H9 (cell line): ENCODE results near the gene PLEKHG5. TPM values are rescaled to one million over a fixed set of nuclear protein-coding genes. Genes with fewer than 3 reads are reported as not detected.

Source experiments
- DNase-seq: peaks from one replicate; pipeline ENCODE4 v3.0.0-alpha.2; 2017
- H2AFZ ChIP-seq: one replicate; pipeline ENCODE4 v1.6.1; 2013; ENCODE audit warnings: mild to moderate bottlenecking, low read length, control low read depth, moderate library complexity
- H2AK5ac ChIP-seq: 2 replicates; pipeline ENCODE4 v1.6.1; 2013; ENCODE audit warnings: low read length, control low read depth, mixed read lengths; ENCODE audit not compliant: insufficient read length
- H2BK120ac ChIP-seq: one replicate; pipeline ENCODE4 v1.6.1; 2013; ENCODE audit warnings: low read depth, mild to moderate bottlenecking, low read length, control low read depth, inconsistent platforms; ENCODE audit not compliant: poor library complexity, severe bottlenecking
- H2BK12ac ChIP-seq: 2 replicates; pipeline ENCODE4 v1.6.1; 2013; ENCODE audit warnings: low read length, control low read depth, mixed read lengths, low read depth; ENCODE audit not compliant: insufficient read length
- H2BK15ac ChIP-seq: 2 replicates; pipeline ENCODE4 v1.6.1; 2013; ENCODE audit warnings: low read depth, low read length, control low read depth
- H2BK20ac ChIP-seq: one replicate; pipeline ENCODE4 v1.6.1; 2013; ENCODE audit warnings: low read depth, mild to moderate bottlenecking, low read length, control low read depth, inconsistent platforms; ENCODE audit not compliant: poor library complexity, severe bottlenecking
- H2BK5ac ChIP-seq: 2 replicates; pipeline ENCODE4 v1.6.1; 2013; ENCODE audit warnings: low read length, control low read depth, mixed read lengths; ENCODE audit not compliant: insufficient read length
- H3K14ac ChIP-seq: 2 replicates; pipeline ENCODE4 v1.6.1; 2013; ENCODE audit warnings: low read length, control low read depth; ENCODE audit not compliant: insufficient read depth
- H3K18ac ChIP-seq: 2 replicates; pipeline ENCODE4 v1.6.1; 2013; ENCODE audit warnings: low read depth, mild to moderate bottlenecking, mixed read lengths, low read length, control low read depth; ENCODE audit not compliant: insufficient read length
- H3K23ac ChIP-seq: 2 replicates; pipeline ENCODE4 v1.6.1; 2013; ENCODE audit warnings: low read length, control low read depth, mixed read lengths, low read depth; ENCODE audit not compliant: insufficient read length
- H3K23me2 ChIP-seq: 2 replicates; pipeline ENCODE4 v1.6.1; 2013; ENCODE audit warnings: low read depth, mild to moderate bottlenecking, mixed read lengths, low read length, control low read depth; ENCODE audit not compliant: insufficient read length, poor library complexity, severe bottlenecking
- H3K27ac ChIP-seq: 2 replicates; pipeline ENCODE4 v1.5.1; 2013; ENCODE audit warnings: low read length, control low read depth, mixed read lengths, low read depth; ENCODE audit not compliant: insufficient read length
- H3K27me3 ChIP-seq: 2 replicates; pipeline ENCODE4 v1.6.1; 2013; ENCODE audit warnings: low read length, control low read depth, inconsistent platforms; ENCODE audit not compliant: insufficient read depth
- H3K4ac ChIP-seq: 2 replicates; pipeline ENCODE4 v1.6.1; 2013; ENCODE audit warnings: low read depth, mild to moderate bottlenecking, control low read depth, inconsistent platforms, low read length, moderate library complexity
- H3K4me1 ChIP-seq: 2 replicates; pipeline ENCODE4 v1.6.1; 2013; ENCODE audit warnings: low read length, control low read depth, inconsistent platforms; ENCODE audit not compliant: insufficient read depth
- H3K4me2 ChIP-seq: 2 replicates; pipeline ENCODE4 v1.6.1; 2013; ENCODE audit warnings: low read length, control low read depth, mixed read lengths; ENCODE audit not compliant: insufficient read length, insufficient read depth
- H3K56ac ChIP-seq: 2 replicates; pipeline ENCODE4 v1.6.1; 2013; ENCODE audit warnings: low read depth, mild to moderate bottlenecking, mixed read lengths, low read length, control low read depth; ENCODE audit not compliant: insufficient read length
- H3K79me1 ChIP-seq: 2 replicates; pipeline ENCODE4 v1.6.1; 2013; ENCODE audit warnings: low read depth, mild to moderate bottlenecking, moderate library complexity, low read length, control low read depth, inconsistent platforms; ENCODE audit not compliant: insufficient read depth, poor library complexity, severe bottlenecking
- H3K79me2 ChIP-seq: 2 replicates; pipeline ENCODE4 v1.6.1; 2013; ENCODE audit warnings: low read length, control low read depth, inconsistent platforms; ENCODE audit not compliant: insufficient read depth
- H3K9ac ChIP-seq: 2 replicates; pipeline ENCODE4 v1.6.1; 2013; ENCODE audit warnings: low read length, control low read depth, mixed read lengths; ENCODE audit not compliant: insufficient read length; ENCODE audit errors: extremely low read depth
- H3K9me3 ChIP-seq: one replicate; pipeline ENCODE4 v1.6.1; 2013; ENCODE audit warnings: low read depth, low read length, inconsistent platforms; ENCODE audit not compliant: control insufficient read depth
- H3T11ph ChIP-seq: one replicate; pipeline ENCODE4 v1.6.1; 2013; ENCODE audit warnings: mild to moderate bottlenecking, low read length, control low read depth, inconsistent platforms
- H4K20me1 ChIP-seq: one replicate; pipeline ENCODE4 v1.6.1; 2013; ENCODE audit not compliant: control insufficient read depth, insufficient read length, insufficient read depth
- H4K5ac ChIP-seq: 2 replicates; pipeline ENCODE4 v1.6.1; 2013; ENCODE audit warnings: low read depth, mild to moderate bottlenecking, mixed read lengths, low read length, control low read depth; ENCODE audit not compliant: insufficient read length
- H4K8ac ChIP-seq: replicated peaks from 2 replicates; pipeline ENCODE4 v1.6.1; 2013; ENCODE audit warnings: low read length, control low read depth, mixed read lengths, low read depth; ENCODE audit not compliant: insufficient read length
- H4K91ac ChIP-seq: 2 replicates; pipeline ENCODE4 v1.6.1; 2013; ENCODE audit warnings: low read depth, mild to moderate bottlenecking, moderate library complexity, mixed read lengths, low read length, control low read depth; ENCODE audit not compliant: insufficient read length
- H3K27ac Mint-ChIP-seq, 3 experiments: 2 replicates in 2 of 3; 3 replicates in 1 of 3; pipeline ENCODE4 v1.8.0; 2020 to 2021; ENCODE audit warnings: mixed read lengths in 3 of 3, mild to moderate bottlenecking in 1 of 3, moderate library complexity in 1 of 3
- H3K27me3 Mint-ChIP-seq: 2 replicates; pipeline ENCODE4 v1.8.0; 2021; ENCODE audit warnings: low read depth, mild to moderate bottlenecking, moderate library complexity, mixed read lengths
- H3K36me3 Mint-ChIP-seq, 3 experiments: 2 replicates in 2 of 3; 3 replicates in 1 of 3; pipeline ENCODE4 v1.8.0; 2020 to 2021; ENCODE audit warnings: low read depth in 3 of 3, mixed read lengths in 3 of 3; ENCODE audit not compliant: insufficient read depth in 1 of 3
- H3K4me1 Mint-ChIP-seq, 2 experiments: 2 replicates each; pipeline ENCODE4 v1.8.0; 2020; ENCODE audit warnings: mixed read lengths in 2 of 2
- H3K4me3 Mint-ChIP-seq, 2 experiments: 2 replicates in 1 of 2; 3 replicates in 1 of 2; pipeline ENCODE4 v1.8.0; 2020 to 2021; ENCODE audit warnings: mild to moderate bottlenecking in 2 of 2, mixed read lengths in 2 of 2, moderate library complexity in 1 of 2
- H3K9me3 Mint-ChIP-seq, 2 experiments: 2 replicates in 1 of 2; 3 replicates in 1 of 2; pipeline ENCODE4 v1.8.0; 2020; ENCODE audit warnings: mild to moderate bottlenecking in 2 of 2, mixed read lengths in 2 of 2, moderate library complexity in 1 of 2
- CTCF ChIP-seq: fragments of 200-600 bp; sonication (generic); conservative IDR thresholded peaks from 3 replicates; pipeline ENCODE4 v1.8.0; 2021; ENCODE audit warnings: antibody characterized with exemption, mild to moderate bottlenecking
- WGBS: extraction: QIAGEN DNeasy Blood & Tissue Kit; methylation state at CpG from one replicate; pipeline ENCODE4 v1.1.7; 2013; ENCODE audit warnings: missing lambda C conversion rate, low lambda C conversion rate, mixed read lengths; ENCODE audit not compliant: insufficient read length; ENCODE audit errors: extremely low coverage; 5-methylcytosine and 5-hydroxymethylcytosine counted together
- total RNA-seq: library from RNA; stranded (reverse); gene quantifications from 2 replicates; pipeline ENCODE4 v1.2.1, GENCODE V29; 2021

PLEKHG5 gene
- total RNA-seq, 1 experiment from 2014 or later, result 22.3 TPM

GRCh38 chr1:6530504-6531160 is 39.2 kb upstream of the PLEKHG5 start:
- no peak overlapping the region for H3K14ac ChIP-seq
- H3K4me1 Mint-ChIP-seq, result no peaks in the 10 kb centered on the region
- no peak overlapping the region for H3K18ac ChIP-seq

More at GRCh38 chr1:6530504-6531160, 39.2 kb upstream of the PLEKHG5 start:
- Histone ChIP-seq H2BK15ac (no peak overlapping the region), H3K4ac (no peak overlapping the region), H4K8ac (no peak overlapping the region), H3K23ac (no peak overlapping the region), H3K9ac (no peak overlapping the region), H3T11ph (no peak overlapping the region), H2BK20ac (no peak overlapping the region), H3K27ac (no peak overlapping the region), H2BK12ac (no peak overlapping the region), H3K4me2 (no peak overlapping the region), H3K4me1 (no peaks in the 10 kb centered on the region), H3K9me3 (no peaks in the 10 kb centered on the region), H2BK120ac (no peak overlapping the region), H4K5ac (no peak overlapping the region), H2BK5ac (no peak overlapping the region), H4K91ac (no peak overlapping the region), H3K79me1 (no peaks in the 10 kb centered on the region), H2AFZ (no peak overlapping the region), H3K79me2 (no peaks in the 10 kb centered on the region), H3K56ac (no peak overlapping the region), H4K20me1 (no peaks in the 10 kb centered on the region), H3K23me2 (no peaks in the 10 kb centered on the region), H3K27me3 (no peaks in the 10 kb centered on the region), H2AK5ac (no peak overlapping the region)
- H3K36me3 Mint-ChIP-seq, result peaks cover 43 to 79% (median 78%) of the 10 kb centered on the region in 3 experiments; a peak in 6 of 7 replicates
- WGBS, result no CpG with 5 or more reads among the region's 13 CpGs
- TF ChIP-seq CTCF, result no peak
- no peaks in the 10 kb centered on the region for H3K9me3 Mint-ChIP-seq
- H3K27me3 Mint-ChIP-seq, result no peaks in the 10 kb centered on the region
- no peak for DNase-seq
- no peak overlapping the region for H3K4me3 Mint-ChIP-seq
- no peak overlapping the region for H3K27ac Mint-ChIP-seq
